ENCODE measurements around the gene CD36. TPM values are rescaled to one million over a fixed set of nuclear protein-coding genes. Genes with fewer than 3 reads are reported as not detected.

Gene CD36
- total and polyA plus RNA-seq, 3 donors from 2014 or later: 5.6 to 19.8 (median 12.8) TPM

DNA sequence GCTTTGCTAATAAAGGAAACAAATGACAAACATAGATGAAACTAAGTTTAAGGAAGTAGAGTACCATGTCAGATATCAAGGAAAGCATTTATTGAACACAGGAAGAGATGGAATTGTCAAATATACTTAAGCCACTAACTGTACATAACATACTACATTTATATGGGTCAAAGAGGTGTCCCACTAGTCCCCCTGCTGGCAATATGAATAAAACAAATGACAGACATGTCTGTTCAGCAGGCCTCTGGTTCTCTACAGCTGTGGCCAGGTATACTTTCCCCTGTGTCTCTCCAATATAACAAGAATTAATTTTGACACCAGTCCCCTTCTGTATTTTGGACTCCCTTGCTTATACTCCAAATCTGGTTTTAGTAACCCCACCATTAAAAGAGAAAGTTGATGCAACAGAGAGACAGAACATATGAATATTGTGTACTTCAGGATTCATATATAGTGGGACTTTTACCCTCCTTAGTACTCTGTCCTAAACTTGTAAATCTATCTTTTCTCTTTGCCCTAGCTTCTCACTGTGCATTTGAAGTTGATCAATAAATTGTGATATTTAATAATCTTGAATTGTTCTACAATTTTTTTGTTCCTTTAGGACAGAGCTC lies 42.9 kb downstream of the CD36 start:
- intact Hi-C loops (cut with DNase I; ENCODE audit: low total_unique reads): no loop called here
- no peak overlapping the region for H3K27ac ChIP-seq
- no peaks in the 10 kb centered on the region for H3K9me3 ChIP-seq
- no peaks in the 10 kb centered on the region for H3K27me3 ChIP-seq
- DNase-seq: no peak
- TF ChIP-seq, protein P1, sequence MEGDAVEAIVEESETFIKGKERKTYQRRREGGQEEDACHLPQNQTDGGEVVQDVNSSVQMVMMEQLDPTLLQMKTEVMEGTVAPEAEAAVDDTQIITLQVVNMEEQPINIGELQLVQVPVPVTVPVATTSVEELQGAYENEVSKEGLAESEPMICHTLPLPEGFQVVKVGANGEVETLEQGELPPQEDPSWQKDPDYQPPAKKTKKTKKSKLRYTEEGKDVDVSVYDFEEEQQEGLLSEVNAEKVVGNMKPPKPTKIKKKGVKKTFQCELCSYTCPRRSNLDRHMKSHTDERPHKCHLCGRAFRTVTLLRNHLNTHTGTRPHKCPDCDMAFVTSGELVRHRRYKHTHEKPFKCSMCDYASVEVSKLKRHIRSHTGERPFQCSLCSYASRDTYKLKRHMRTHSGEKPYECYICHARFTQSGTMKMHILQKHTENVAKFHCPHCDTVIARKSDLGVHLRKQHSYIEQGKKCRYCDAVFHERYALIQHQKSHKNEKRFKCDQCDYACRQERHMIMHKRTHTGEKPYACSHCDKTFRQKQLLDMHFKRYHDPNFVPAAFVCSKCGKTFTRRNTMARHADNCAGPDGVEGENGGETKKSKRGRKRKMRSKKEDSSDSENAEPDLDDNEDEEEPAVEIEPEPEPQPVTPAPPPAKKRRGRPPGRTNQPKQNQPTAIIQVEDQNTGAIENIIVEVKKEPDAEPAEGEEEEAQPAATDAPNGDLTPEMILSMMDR (IDR thresholded peaks at IDR 0.05): peak in 1 of 3 experiments; percentile 14
- TF ChIP-seq POLR2A (IDR thresholded peaks at IDR 0.05): no peak
- H3K4me1 ChIP-seq: no peaks in the 10 kb centered on the region
- H3K4me3 ChIP-seq: no peak overlapping the region
- no peaks in the 10 kb centered on the region for H3K36me3 ChIP-seq (ENCODE audit: low read depth, missing control alignments)

DNA sequence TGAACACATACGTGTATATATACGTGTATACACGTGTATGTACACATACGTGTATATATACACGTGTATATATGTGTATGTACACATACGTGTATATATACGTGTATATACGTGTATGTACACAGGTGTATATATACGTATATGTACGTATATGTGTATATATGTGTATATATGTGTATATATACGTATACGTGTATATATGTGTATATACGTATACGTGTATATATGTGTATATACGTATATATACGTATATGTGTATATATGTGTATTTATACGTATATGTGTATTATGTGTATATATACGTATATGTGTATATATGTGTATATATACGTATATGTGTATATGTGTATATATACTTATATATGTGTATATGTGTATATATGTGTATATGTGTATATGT lies 44.3 kb downstream of the CD36 start:
- intact Hi-C loops (cut with DNase I; ENCODE audit: low total_unique reads): no loop called here
- no peaks in the 10 kb centered on the region for H3K9me3 ChIP-seq

DNA sequence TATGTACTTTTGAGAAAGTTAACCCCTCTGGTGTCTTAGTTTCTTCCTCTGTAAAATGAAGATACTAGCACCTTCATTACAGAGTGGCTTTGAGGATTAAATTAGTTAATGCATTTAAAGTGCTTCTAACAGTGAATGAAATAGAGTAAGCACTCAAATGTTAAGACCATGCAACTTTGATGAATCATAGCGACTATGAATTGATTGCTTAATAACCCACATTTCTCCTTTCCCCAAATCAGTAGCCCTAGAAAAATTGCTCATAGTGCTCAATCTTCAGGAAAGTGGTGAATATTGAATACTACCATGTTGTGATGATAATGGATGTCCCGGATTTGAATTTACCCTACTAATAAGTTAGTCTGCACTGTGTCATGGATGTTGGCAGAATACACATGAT lies 48.1 kb downstream of the CD36 start:
- intact Hi-C loops (cut with DNase I; ENCODE audit: low total_unique reads): no loop called here
- TF ChIP-seq, protein P1 (IDR thresholded peaks at IDR 0.05): no peak
- TF ChIP-seq POLR2A (IDR thresholded peaks at IDR 0.05): no peak
- H3K4me1 ChIP-seq: no peaks in the 10 kb centered on the region
- WGBS, 2 donors: 89 to 97% methylated on average over 2 of the region's 2 CpGs
- no peaks in the 10 kb centered on the region for H3K36me3 ChIP-seq (ENCODE audit: low read depth, missing control alignments)
- H3K9me3 ChIP-seq: no peaks in the 10 kb centered on the region
- H3K27me3 ChIP-seq: no peaks in the 10 kb centered on the region
- H3K27ac ChIP-seq: no peak overlapping the region
- H3K4me3 ChIP-seq: no peak overlapping the region
- no peak for DNase-seq

More for the DNA sequence above, 44.3 kb downstream of the CD36 start:
- no peak overlapping the region for H3K4me3 ChIP-seq
- TF ChIP-seq, protein P1 (IDR thresholded peaks at IDR 0.05): no peak
- DNase-seq: no peak
- H3K27ac ChIP-seq: no peak overlapping the region
- no peaks in the 10 kb centered on the region for H3K27me3 ChIP-seq
- H3K4me1 ChIP-seq: no peaks in the 10 kb centered on the region
- 67 to 70% methylated on average over 19 of the region's 19 CpGs for WGBS, 2 donors
- H3K36me3 ChIP-seq (ENCODE audit: low read depth, missing control alignments): no peaks in the 10 kb centered on the region

DNA sequence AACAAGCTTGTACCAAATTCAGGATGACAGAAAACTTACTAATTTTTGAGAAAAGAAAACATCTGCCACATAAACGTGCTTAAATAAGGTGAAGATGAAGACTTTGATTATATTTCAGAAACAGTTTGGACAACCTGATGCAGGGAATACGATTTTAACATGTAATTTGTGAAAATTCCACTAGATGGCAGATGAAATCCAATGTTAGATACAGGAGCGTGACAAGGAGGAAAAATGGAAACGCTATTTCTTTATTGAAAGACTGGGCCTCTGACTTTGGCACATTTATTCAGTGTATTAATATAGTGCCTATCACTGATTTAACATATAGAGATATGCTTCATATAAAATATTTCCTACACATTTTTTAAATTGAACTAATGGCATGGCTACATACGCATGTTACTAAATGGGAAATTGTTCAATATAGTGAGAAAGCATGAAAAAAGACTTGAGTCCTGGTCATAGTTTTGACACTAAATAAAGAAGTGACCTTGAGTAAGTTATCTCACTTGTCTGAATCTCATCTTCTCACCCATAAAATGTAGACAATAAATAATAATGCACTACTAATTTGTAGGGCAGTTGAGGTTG lies 60.7 kb downstream of the CD36 start:
- WGBS, 2 donors: 26 to 39% methylated on average over 5 of the region's 5 CpGs
- H3K27ac ChIP-seq: no peak overlapping the region

More for the DNA sequence above, 60.7 kb downstream of the CD36 start:
- Histone ChIP-seq H3K9me3 (no peaks in the 10 kb centered on the region), H3K36me3 (ENCODE audit: low read depth, missing control alignments) (no peaks in the 10 kb centered on the region), H3K4me3 (no peak overlapping the region), H3K4me1 (peaks cover 6% of the 10 kb centered on the region), H3K27me3 (no peaks in the 10 kb centered on the region)
- no peak for DNase-seq
- intact Hi-C loops (cut with DNase I; ENCODE audit: low total_unique reads): no loop called here
- TF ChIP-seq POLR2A (IDR thresholded peaks at IDR 0.05): no peak
- TF ChIP-seq, protein P1 (IDR thresholded peaks at IDR 0.05): peak; percentile 75 to 77 (median 77)

Measured in testis (tissue), 3 donors.